GM12878 (cell line): ENCODE measurements around the gene FHL2.

Source experiments
- HSF1 ChIP-seq: fragments of 150-350 bp; IDR thresholded peaks from 2 replicates; pipeline ENCODE4 v1.6.1; 2014; ENCODE audit warnings: mild to moderate bottlenecking, low read depth, low read length
- JUNB ChIP-seq: IDR thresholded peaks from 2 replicates; pipeline ENCODE4 v1.6.1; 2016; ENCODE audit warnings: antibody characterized with exemption, mild to moderate bottlenecking
- MXI1 ChIP-seq: fragments of 150-350 bp; IDR thresholded peaks from 2 replicates; pipeline ENCODE4 v1.6.1; 2011; ENCODE audit warnings: low read depth, mild to moderate bottlenecking, inconsistent platforms, low read length, improper control_type of control experiment
- NFYB ChIP-seq: IDR thresholded peaks from 2 replicates; pipeline ENCODE4 v1.6.1; 2011; ENCODE audit warnings: low read depth, mild to moderate bottlenecking, low read length, improper control_type of control experiment, moderate library complexity; ENCODE audit not compliant: insufficient read depth
- POLR2A ChIP-seq: IDR thresholded peaks from 2 replicates; pipeline ENCODE4 v1.6.1; 2011; ENCODE audit warnings: low read depth, mild to moderate bottlenecking, low read length
- SMARCA5 ChIP-seq: fragments of 450-650 bp; IDR thresholded peaks from 2 replicates; pipeline ENCODE4 v1.6.1; 2017; ENCODE audit warnings: mild to moderate bottlenecking
- TF ChIP-seq, protein P1 (sequence below), 3 experiments: IDR thresholded peaks in 2 of 3; conservative IDR thresholded peaks in 1 of 3; 2 replicates each; pipeline ENCODE4 v1.5.1; 2011; ENCODE audit warnings: low read depth in 3 of 3, low read length in 3 of 3, mild to moderate bottlenecking in 3 of 3, control low read depth in 2 of 3, moderate library complexity in 2 of 3, inconsistent platforms in 1 of 3, mixed read lengths in 1 of 3; ENCODE audit not compliant: control insufficient read depth in 2 of 3, insufficient read depth in 1 of 3; ENCODE audit errors: extremely low read depth in 1 of 3

- TF ChIP-seq, protein P1, sequence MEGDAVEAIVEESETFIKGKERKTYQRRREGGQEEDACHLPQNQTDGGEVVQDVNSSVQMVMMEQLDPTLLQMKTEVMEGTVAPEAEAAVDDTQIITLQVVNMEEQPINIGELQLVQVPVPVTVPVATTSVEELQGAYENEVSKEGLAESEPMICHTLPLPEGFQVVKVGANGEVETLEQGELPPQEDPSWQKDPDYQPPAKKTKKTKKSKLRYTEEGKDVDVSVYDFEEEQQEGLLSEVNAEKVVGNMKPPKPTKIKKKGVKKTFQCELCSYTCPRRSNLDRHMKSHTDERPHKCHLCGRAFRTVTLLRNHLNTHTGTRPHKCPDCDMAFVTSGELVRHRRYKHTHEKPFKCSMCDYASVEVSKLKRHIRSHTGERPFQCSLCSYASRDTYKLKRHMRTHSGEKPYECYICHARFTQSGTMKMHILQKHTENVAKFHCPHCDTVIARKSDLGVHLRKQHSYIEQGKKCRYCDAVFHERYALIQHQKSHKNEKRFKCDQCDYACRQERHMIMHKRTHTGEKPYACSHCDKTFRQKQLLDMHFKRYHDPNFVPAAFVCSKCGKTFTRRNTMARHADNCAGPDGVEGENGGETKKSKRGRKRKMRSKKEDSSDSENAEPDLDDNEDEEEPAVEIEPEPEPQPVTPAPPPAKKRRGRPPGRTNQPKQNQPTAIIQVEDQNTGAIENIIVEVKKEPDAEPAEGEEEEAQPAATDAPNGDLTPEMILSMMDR (IDR thresholded peaks at IDR 0.05 in 2 of 3, conservative IDR thresholded peaks at IDR 0.05 in 1 of 3; ENCODE audit: control insufficient read depth in 2 of 3, extremely low read depth in 1 of 3, insufficient read depth in 1 of 3, low read depth in 3 of 3, low read length in 3 of 3), result no peak
- TF ChIP-seq NFYB (no peak), JUNB (no peak), POLR2A (no peak), HSF1 (no peak), MXI1 (no peak), SMARCA5 (no peak)
Observed at GRCh38 chr2:105409717-105410116, 10.9 kb upstream of the FHL2 start.
